SJSA1 (cell line): ENCODE data around the gene EVX2. TPM values are rescaled to one million over a fixed set of nuclear protein-coding genes. Genes with fewer than 3 reads are reported as not detected.

ENCODE experiments used
- DNase-seq, 2 experiments: peaks; one replicate each; pipeline ENCODE4 v3.0.0-alpha.2; 2015 to 2020; ENCODE audit warnings: low spot score in 2 of 2, low read depth in 1 of 2
- H3K27ac ChIP-seq: fragments of 250-450 bp; sonication (Bioruptor Pico); 2 replicates; pipeline ENCODE4 v1.5.1; 2020; ENCODE audit warnings: mild to moderate bottlenecking, moderate library complexity
- H3K27me3 ChIP-seq: fragments of 250-450 bp; sonication (Bioruptor Pico); replicated peaks from 2 replicates; pipeline ENCODE4 v1.5.1; 2020; ENCODE audit warnings: mild to moderate bottlenecking, moderate library complexity
- H3K36me3 ChIP-seq: fragments of 250-450 bp; sonication (Bioruptor Pico); 2 replicates; pipeline ENCODE4 v1.5.1; 2020; ENCODE audit warnings: mild to moderate bottlenecking
- H3K4me1 ChIP-seq: fragments of 250-450 bp; sonication (Bioruptor Pico); replicated peaks from 2 replicates; pipeline ENCODE4 v1.6.1; 2021; ENCODE audit warnings: mild to moderate bottlenecking
- H3K4me3 ChIP-seq: fragments of 250-450 bp; sonication (Bioruptor Pico); 2 replicates; pipeline ENCODE4 v1.5.1; 2020; ENCODE audit warnings: mild to moderate bottlenecking
- H3K9me3 ChIP-seq: fragments of 250-450 bp; sonication (Bioruptor Pico); replicated peaks from 2 replicates; pipeline ENCODE4 v1.5.1; 2020; ENCODE audit warnings: mild to moderate bottlenecking
- total RNA-seq: library from RNA; depleted of rRNA; stranded (reverse); fragments of >200 nt; shearing (Covaris generic); gene quantifications from 2 replicates; pipeline ENCODE4 v1.2.3, GENCODE V29; 2014

The EVX2 gene
- total RNA-seq, 1 experiment from 2014 or later: not detected

DNA sequence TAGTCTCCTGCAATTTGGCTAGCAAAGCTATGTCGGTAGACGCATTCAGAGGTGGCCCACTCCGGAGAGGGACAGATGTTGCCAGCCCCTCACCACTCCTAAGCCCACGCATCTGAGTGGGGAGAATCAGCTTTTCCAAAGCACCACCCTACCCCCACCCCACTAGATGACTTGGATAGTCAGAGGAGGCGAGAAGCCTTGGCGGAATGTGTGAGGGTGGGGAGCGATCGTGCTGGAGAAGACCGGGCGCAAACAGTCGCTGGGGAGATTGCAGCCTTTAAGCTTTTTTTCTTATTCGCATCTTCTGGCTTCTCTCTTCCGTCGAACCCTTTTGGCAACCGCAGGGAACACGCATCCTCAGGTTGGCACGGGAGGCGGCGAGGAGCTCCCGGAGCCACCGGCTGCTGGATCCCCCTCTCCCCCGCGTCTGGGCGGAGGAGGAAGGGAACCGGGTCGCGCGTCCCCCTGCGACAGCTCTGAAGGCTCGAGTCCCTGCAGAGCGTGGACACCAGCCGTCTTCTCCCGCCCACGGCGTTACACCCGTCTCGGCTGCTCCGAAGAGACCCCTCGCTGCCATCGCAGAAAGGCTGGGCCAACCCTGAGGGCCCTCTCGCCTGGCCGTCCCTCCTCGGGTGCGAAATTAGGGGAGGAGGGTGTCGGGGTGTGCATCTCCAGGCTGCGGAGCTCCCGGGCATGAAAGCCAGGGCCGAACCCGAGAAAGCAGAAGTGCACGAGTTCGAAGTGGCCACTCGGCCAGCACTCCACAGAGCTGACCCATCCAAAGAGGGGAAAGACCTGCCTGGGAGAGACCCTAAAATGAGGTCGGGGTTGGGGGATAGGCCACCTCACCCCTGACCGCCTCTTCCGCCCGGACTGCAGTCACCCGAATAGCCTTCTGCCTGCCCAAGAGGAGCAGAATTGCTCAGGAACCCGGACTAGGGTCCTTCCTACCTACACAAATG lies 12.2 kb downstream of the EVX2 start:
- H3K4me3 ChIP-seq: no peak overlapping the region
- no peak for DNase-seq
- peaks cover 29% of the 10 kb centered on the region for H3K27me3 ChIP-seq
- no peaks in the 10 kb centered on the region for H3K4me1 ChIP-seq
- no peaks in the 10 kb centered on the region for H3K36me3 ChIP-seq
- no peak overlapping the region for H3K27ac ChIP-seq
- no peaks in the 10 kb centered on the region; the same call in 1 of the 2 replicates for H3K9me3 ChIP-seq

DNA sequence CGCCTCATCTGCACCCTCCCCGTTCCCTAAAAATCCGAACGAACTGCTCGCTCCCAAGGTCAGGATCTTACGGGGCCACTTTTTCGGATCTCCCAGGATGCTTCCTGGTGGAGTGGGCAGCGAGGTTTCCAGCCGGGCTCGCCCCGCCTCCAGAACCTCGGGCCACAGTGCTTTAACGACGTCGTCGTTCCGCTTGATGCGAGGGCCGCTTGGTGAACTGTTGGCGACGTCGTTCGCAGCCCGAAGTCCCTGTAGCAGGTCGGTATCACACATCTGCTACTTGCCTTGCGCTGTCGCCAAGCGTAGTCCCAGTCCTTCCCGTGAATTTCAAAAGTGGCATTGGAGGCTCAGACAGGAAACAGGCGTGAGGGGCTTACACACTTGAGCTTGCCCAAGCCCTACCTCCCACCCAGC lies 15.3 kb downstream of the EVX2 start:
- Histone ChIP-seq H3K27ac (no peak overlapping the region), H3K27me3 (peaks cover 12% of the 10 kb centered on the region), H3K4me1 (no peaks in the 10 kb centered on the region), H3K36me3 (no peaks in the 10 kb centered on the region), H3K4me3 (no peak overlapping the region), H3K9me3 (no peaks in the 10 kb centered on the region; the same call in 1 of the 2 replicates)
- no peak for DNase-seq

- H3K36me3 ChIP-seq: no peaks in the 10 kb centered on the region
- no peak overlapping the region for H3K27ac ChIP-seq
- H3K27me3 ChIP-seq: peaks cover 12% of the 10 kb centered on the region
- no peak for DNase-seq
- no peak overlapping the region for H3K4me3 ChIP-seq
- no peaks in the 10 kb centered on the region for H3K9me3 ChIP-seq
- no peaks in the 10 kb centered on the region for H3K4me1 ChIP-seq
Measured at GRCh38 chr2:176067589-176068418, 16.0 kb downstream of the EVX2 start.

DNA sequence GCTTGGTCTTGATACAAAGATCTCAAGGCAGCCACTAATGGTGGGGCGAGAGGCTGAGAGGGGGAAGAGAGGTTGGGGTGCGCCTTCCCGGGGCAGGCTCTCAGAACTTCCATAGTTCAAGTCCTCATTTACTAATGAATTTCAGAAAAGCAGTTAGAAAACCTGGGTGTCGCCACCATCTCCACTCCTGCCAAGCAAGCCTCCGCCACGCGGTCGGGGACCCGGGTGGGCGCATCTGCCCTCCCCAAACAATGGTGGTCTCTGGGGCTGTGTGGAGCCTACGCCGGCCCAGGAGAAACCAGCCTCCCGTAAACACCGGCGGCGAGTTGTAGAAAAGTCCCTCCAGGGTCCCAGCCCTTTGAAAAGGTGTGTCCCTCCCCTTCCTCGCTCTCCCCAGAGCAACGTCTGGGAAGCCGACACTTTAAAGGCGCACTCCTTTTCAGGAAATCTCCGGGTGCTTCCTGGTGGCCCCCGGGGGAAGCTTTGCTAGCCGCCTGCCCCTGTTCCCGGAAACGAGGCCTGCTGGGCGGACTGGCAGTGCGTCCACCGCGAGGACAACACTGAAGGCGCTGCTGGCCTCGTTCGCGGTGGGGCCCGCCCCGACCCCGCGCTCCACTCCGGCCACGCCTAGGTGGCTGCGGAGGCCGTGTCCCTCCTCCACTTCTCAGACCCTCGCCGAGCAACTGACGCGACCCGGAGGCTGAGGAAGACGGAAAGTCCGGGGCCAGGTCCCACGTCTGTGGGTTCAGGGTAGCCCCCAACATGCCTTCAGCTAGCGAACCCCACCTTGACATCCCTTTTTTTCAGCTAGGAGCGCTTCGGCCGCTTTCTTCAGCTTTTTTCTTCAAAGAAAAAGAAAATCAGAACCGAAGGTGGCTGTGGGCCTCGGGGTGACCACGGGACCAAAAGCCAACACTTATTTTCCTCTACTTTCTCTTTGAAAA lies 16.8 kb downstream of the EVX2 start:
- Histone ChIP-seq H3K27me3 (peaks cover 9% of the 10 kb centered on the region), H3K4me3 (no peak overlapping the region)
- DNase-seq: no peak

GRCh38 chr2:176063958-176064357 lies 19.8 kb downstream of the EVX2 start:
- Histone ChIP-seq H3K36me3 (no peaks in the 10 kb centered on the region), H3K27ac (no peak overlapping the region), H3K27me3 (peaks cover 9% of the 10 kb centered on the region), H3K4me1 (no peaks in the 10 kb centered on the region), H3K4me3 (no peak overlapping the region), H3K9me3 (no peaks in the 10 kb centered on the region)
- DNase-seq: no peak

More for the DNA sequence above, 16.8 kb downstream of the EVX2 start:
- no peaks in the 10 kb centered on the region for H3K36me3 ChIP-seq
- no peaks in the 10 kb centered on the region for H3K9me3 ChIP-seq
- H3K27ac ChIP-seq: no peak overlapping the region
- no peaks in the 10 kb centered on the region for H3K4me1 ChIP-seq

DNA sequence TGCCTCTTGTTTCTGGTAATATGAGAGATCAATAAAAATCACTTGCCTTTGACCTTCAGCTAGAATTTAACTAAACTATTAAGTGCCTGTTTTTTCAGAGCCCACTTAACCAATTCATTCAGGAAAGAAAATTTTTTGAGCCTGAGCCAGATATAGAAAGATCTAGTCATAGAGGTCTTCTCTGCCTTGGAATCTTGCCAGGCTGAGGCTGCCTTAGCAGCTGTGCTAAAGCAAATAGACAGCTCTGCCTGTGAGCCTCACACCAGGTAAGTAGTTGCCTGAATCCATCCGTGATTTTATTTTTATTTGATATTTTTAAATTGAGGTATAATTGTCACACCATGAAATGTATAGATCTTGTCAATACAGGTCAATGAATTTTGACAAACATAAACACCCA lies 27.4 kb downstream of the EVX2 start:
- Histone ChIP-seq H3K27me3 (0 out of 2 replicates have a peak, but pooled peaks cover 6% of the 10 kb centered on the region), H3K27ac (no peak overlapping the region), H3K9me3 (no peaks in the 10 kb centered on the region), H3K4me3 (no peak overlapping the region), H3K4me1 (no peaks in the 10 kb centered on the region), H3K36me3 (no peaks in the 10 kb centered on the region)
- DNase-seq: no peak

- Histone ChIP-seq H3K4me3 (no peak overlapping the region), H3K36me3 (no peaks in the 10 kb centered on the region), H3K4me1 (no peaks in the 10 kb centered on the region), H3K27ac (no peak overlapping the region), H3K9me3 (no peaks in the 10 kb centered on the region), H3K27me3 (peaks cover 8% of the 10 kb centered on the region)
- no peak for DNase-seq
Measured at GRCh38 chr2:176039375-176039774, 44.4 kb downstream of the EVX2 start.

GRCh38 chr2:176038694-176039093 lies 45.1 kb downstream of the EVX2 start:
- peaks cover 8% of the 10 kb centered on the region for H3K27me3 ChIP-seq
- no peaks in the 10 kb centered on the region for H3K4me1 ChIP-seq
- no peak for DNase-seq
- no peaks in the 10 kb centered on the region for H3K36me3 ChIP-seq
- no peak overlapping the region for H3K4me3 ChIP-seq
- no peaks in the 10 kb centered on the region for H3K9me3 ChIP-seq
- H3K27ac ChIP-seq: no peak overlapping the region

DNA sequence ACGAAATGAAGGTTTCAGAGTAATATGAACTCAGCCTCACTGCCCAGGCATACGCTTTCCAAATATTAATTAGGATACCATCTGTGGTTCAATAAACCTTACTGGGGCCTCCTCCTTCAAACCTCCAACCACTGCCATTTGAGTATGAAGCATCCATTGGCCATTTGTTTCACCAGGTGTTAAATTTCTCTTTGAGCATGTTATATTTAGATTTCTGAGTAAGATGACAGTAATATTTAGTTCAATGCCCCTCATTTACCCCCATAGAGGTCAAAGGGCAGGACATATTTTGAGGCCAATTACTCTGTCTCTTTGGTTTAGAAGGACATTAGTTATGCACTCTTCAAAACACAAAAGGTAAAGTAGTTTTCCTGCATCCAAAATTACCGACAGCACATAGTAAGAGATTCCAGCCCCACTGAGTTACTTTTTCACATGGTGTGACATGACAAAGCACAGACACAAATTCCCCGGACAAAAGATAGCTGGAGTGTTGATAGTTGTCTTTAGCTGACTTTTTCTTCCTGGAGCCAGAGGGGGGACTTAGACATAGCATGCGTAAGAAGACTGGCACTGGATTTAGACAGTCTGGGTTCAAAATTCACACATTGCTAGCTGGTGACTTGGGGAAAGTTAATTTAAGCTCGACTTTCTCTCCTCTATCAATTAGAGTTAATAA lies 48.6 kb downstream of the EVX2 start:
- H3K27me3 ChIP-seq: peaks cover 8% of the 10 kb centered on the region
- H3K4me1 ChIP-seq: no peaks in the 10 kb centered on the region
- H3K9me3 ChIP-seq: no peaks in the 10 kb centered on the region
- DNase-seq: no peak
- H3K36me3 ChIP-seq: no peaks in the 10 kb centered on the region
- H3K4me3 ChIP-seq: no peak overlapping the region
- H3K27ac ChIP-seq: no peak overlapping the region

DNA sequence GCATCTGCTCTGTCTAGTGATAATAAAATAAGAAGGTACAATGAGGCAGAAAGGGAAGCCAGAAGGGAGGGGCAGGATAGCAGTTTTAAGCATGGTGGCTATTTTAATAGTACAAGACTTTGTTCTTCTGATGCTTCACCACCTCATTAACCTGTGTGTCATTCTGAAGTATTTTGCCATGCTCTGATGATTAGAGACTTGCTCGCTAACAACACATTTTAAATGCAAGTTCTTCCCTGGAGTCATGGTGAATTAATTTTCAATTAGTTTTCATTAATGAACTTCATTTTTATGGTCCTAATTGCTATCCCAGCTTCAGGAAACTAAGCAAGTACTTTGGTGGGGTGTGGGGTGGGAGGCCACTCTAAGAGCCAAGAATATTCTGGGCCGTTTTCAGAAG lies 56.0 kb downstream of the EVX2 start:
- Histone ChIP-seq H3K36me3 (no peaks in the 10 kb centered on the region), H3K9me3 (no peaks in the 10 kb centered on the region), H3K4me3 (no peak overlapping the region), H3K4me1 (no peaks in the 10 kb centered on the region), H3K27me3 (peaks cover 31% of the 10 kb centered on the region), H3K27ac (no peak overlapping the region)
- DNase-seq: no peak
